ENCODE results near the gene C19orf47.

Gene C19orf47

DNA sequence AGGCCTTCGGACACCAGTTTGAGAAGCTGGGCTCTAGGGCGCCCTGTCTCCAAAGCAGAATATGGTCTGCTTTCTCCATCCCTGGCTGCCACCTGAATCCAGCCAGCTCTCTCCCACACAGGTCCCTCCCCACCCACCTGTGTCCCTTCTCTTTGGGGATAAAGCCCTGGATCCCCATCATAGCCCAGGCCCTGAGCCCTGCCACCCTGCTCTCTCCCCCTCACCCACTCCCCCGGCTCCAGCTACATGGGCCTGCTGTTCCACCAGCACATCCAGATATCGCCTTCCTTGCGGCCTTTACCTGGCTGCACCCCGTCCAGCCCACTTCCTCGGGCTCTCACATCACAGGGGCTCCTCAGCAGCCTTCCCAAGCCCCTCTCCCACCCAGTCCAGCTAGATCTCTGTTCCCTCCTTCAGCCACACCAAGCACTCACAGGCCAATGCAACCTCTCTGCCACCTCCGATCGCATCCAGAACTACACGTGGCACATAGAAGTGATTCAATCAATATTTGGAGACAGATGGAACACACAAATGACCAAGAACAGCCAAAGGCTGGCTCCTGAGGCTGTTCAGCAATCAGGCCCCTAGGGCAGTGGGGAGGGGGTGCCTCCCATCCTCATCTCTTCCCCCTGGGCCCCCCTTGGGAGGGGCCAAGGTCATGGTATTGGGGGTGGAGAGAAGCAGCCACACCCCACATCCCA lies 70.7 kb downstream of the C19orf47 start:
- no peak for ATAC-seq

DNA sequence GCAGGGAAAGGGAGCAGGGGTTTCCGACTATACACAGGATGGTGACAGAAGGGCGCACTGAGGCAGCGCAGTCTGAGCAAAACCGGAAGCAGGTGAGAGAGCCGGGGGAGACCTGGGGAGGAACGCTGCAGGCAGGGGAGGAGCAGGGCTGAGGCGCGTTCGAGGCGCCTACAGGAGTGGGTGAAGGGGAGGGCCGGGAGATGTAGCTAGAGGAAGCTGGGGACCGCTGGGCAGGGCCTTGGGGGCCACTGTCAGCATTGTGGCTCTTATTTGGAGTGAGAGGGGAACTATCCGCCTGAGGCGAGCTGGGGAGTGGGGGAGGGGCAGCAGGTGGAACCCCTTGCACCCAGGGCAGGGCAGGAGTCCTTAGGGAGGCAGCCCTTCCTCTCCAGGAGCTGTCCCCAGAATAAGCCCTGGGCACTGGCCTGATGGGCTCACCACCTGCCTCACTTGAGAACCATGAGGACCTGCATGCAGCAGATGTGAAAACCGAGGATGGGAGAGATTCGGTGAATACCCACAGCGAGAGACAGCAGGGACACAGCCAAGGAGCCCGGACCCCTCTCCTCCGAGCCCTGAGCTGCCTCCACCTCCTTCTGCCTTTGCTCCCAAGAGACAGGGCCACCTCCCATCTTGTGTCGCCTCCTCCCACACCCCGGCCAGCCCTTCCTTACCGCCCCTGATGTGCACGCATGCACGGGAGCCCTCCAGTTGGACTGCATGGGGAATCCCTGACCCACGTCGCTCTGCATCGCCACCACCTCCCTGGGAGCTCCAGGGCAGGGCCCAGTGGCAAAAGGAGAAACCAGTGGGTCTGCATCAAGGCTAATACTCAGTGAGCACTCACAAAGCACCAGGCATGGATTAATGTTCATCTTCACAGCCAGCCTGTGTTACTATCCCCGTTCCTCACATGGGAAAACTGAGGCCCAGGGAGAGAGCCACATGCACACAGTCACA lies 73.3 kb downstream of the C19orf47 start:
- TF ChIP-seq ZFP30 (CRISPR knock-in tag; IDR thresholded peaks at IDR 0.05), result no peak
- TF ChIP-seq, protein P1, sequence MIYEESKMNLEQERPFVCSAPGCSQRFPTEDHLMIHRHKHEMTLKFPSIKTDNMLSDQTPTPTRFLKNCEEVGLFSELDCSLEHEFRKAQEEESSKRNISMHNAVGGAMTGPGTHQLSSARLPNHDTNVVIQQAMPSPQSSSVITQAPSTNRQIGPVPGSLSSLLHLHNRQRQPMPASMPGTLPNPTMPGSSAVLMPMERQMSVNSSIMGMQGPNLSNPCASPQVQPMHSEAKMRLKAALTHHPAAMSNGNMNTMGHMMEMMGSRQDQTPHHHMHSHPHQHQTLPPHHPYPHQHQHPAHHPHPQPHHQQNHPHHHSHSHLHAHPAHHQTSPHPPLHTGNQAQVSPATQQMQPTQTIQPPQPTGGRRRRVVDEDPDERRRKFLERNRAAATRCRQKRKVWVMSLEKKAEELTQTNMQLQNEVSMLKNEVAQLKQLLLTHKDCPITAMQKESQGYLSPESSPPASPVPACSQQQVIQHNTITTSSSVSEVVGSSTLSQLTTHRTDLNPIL (CRISPR knock-in tag; IDR thresholded peaks at IDR 0.05; ENCODE audit: low read depth), result no peak
- TF ChIP-seq ZNF8 (CRISPR knock-in tag; IDR thresholded peaks at IDR 0.05), result no peak
- TF ChIP-seq, protein P2, sequence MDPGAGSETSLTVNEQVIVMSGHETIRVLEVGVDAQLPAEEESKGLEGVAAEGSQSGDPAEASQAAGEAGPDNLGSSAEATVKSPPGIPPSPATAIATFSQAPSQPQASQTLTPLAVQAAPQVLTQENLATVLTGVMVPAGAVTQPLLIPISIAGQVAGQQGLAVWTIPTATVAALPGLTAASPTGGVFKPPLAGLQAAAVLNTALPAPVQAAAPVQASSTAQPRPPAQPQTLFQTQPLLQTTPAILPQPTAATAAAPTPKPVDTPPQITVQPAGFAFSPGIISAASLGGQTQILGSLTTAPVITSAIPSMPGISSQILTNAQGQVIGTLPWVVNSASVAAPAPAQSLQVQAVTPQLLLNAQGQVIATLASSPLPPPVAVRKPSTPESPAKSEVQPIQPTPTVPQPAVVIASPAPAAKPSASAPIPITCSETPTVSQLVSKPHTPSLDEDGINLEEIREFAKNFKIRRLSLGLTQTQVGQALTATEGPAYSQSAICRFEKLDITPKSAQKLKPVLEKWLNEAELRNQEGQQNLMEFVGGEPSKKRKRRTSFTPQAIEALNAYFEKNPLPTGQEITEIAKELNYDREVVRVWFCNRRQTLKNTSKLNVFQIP (CRISPR knock-in tag; IDR thresholded peaks at IDR 0.05; ENCODE audit: borderline replicate concordance, low read depth), result no peak
- TF ChIP-seq ESRRG (CRISPR knock-in tag; IDR thresholded peaks at IDR 0.05), result no peak
- no peak for TF ChIP-seq RARB (CRISPR knock-in tag; IDR thresholded peaks at IDR 0.05)
- no peak for TF ChIP-seq SNAI2 (CRISPR knock-in tag; IDR thresholded peaks at IDR 0.05)
- TF ChIP-seq TOX (CRISPR knock-in tag; IDR thresholded peaks at IDR 0.05; ENCODE audit: borderline replicate concordance), result no peak
- TF ChIP-seq ZNF70 (CRISPR knock-in tag; IDR thresholded peaks at IDR 0.05), result no peak
- no peak for TF ChIP-seq ARNTL (CRISPR knock-in tag; IDR thresholded peaks at IDR 0.05; ENCODE audit: borderline replicate concordance, low read depth)
- no peak for TF ChIP-seq ZFP3 (CRISPR knock-in tag; IDR thresholded peaks at IDR 0.05)
- TF ChIP-seq, protein P3, sequence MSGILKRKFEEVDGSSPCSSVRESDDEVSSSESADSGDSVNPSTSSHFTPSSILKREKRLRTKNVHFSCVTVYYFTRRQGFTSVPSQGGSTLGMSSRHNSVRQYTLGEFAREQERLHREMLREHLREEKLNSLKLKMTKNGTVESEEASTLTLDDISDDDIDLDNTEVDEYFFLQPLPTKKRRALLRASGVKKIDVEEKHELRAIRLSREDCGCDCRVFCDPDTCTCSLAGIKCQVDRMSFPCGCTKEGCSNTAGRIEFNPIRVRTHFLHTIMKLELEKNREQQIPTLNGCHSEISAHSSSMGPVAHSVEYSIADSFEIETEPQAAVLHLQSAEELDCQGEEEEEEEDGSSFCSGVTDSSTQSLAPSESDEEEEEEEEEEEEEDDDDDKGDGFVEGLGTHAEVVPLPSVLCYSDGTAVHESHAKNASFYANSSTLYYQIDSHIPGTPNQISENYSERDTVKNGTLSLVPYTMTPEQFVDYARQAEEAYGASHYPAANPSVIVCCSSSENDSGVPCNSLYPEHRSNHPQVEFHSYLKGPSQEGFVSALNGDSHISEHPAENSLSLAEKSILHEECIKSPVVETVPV (CRISPR knock-in tag; IDR thresholded peaks at IDR 0.05), result no peak
- TF ChIP-seq CSDC2 (CRISPR knock-in tag; IDR thresholded peaks at IDR 0.05), result no peak
- TF ChIP-seq, protein P4, sequence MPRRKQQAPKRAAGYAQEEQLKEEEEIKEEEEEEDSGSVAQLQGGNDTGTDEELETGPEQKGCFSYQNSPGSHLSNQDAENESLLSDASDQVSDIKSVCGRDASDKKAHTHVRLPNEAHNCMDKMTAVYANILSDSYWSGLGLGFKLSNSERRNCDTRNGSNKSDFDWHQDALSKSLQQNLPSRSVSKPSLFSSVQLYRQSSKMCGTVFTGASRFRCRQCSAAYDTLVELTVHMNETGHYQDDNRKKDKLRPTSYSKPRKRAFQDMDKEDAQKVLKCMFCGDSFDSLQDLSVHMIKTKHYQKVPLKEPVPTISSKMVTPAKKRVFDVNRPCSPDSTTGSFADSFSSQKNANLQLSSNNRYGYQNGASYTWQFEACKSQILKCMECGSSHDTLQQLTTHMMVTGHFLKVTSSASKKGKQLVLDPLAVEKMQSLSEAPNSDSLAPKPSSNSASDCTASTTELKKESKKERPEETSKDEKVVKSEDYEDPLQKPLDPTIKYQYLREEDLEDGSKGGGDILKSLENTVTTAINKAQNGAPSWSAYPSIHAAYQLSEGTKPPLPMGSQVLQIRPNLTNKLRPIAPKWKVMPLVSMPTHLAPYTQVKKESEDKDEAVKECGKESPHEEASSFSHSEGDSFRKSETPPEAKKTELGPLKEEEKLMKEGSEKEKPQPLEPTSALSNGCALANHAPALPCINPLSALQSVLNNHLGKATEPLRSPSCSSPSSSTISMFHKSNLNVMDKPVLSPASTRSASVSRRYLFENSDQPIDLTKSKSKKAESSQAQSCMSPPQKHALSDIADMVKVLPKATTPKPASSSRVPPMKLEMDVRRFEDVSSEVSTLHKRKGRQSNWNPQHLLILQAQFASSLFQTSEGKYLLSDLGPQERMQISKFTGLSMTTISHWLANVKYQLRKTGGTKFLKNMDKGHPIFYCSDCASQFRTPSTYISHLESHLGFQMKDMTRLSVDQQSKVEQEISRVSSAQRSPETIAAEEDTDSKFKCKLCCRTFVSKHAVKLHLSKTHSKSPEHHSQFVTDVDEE (CRISPR knock-in tag; IDR thresholded peaks at IDR 0.05), result no peak
- no peak for TF ChIP-seq BACH2 (CRISPR knock-in tag; IDR thresholded peaks at IDR 0.05; ENCODE audit: borderline replicate concordance)
- no peak for TF ChIP-seq TCF4 (CRISPR knock-in tag; IDR thresholded peaks at IDR 0.05; ENCODE audit: borderline replicate concordance)
- TF ChIP-seq, protein P5, sequence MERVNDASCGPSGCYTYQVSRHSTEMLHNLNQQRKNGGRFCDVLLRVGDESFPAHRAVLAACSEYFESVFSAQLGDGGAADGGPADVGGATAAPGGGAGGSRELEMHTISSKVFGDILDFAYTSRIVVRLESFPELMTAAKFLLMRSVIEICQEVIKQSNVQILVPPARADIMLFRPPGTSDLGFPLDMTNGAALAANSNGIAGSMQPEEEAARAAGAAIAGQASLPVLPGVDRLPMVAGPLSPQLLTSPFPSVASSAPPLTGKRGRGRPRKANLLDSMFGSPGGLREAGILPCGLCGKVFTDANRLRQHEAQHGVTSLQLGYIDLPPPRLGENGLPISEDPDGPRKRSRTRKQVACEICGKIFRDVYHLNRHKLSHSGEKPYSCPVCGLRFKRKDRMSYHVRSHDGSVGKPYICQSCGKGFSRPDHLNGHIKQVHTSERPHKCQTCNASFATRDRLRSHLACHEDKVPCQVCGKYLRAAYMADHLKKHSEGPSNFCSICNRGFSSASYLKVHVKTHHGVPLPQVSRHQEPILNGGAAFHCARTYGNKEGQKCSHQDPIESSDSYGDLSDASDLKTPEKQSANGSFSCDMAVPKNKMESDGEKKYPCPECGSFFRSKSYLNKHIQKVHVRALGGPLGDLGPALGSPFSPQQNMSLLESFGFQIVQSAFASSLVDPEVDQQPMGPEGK (CRISPR knock-in tag; IDR thresholded peaks at IDR 0.05; ENCODE audit: borderline replicate concordance), result no peak
- TF ChIP-seq GLIS3 (CRISPR knock-in tag; IDR thresholded peaks at IDR 0.05), result no peak
- no peak for TF ChIP-seq PPARA (CRISPR knock-in tag; IDR thresholded peaks at IDR 0.05; ENCODE audit: borderline replicate concordance)
- ATAC-seq, result no peak

More for the DNA sequence above, 70.7 kb downstream of the C19orf47 start:
- TF ChIP-seq ISL1 (CRISPR knock-in tag; IDR thresholded peaks at IDR 0.05), result no peak
- no peak for TF ChIP-seq PPARA (CRISPR knock-in tag; IDR thresholded peaks at IDR 0.05; ENCODE audit: borderline replicate concordance)
- no peak for TF ChIP-seq RARB (CRISPR knock-in tag; IDR thresholded peaks at IDR 0.05)
- no peak for TF ChIP-seq ZNF565 (CRISPR knock-in tag; conservative IDR thresholded peaks at IDR 0.05; ENCODE audit: low read depth)
- TF ChIP-seq, protein P1 (CRISPR knock-in tag; IDR thresholded peaks at IDR 0.05; ENCODE audit: low read depth), result no peak
- no peak for TF ChIP-seq TOX (CRISPR knock-in tag; IDR thresholded peaks at IDR 0.05; ENCODE audit: borderline replicate concordance)
- TF ChIP-seq GLIS3 (CRISPR knock-in tag; IDR thresholded peaks at IDR 0.05), result no peak
- TF ChIP-seq ESRRG (CRISPR knock-in tag; IDR thresholded peaks at IDR 0.05), result no peak
